CD4-positive, alpha-beta T cell (primary cell): ENCODE results near the gene CD83. TPM values are rescaled to one million over a fixed set of nuclear protein-coding genes. Genes with fewer than 3 reads are reported as not detected.

ENCODE experiments used
- ATAC-seq: fragments of 200-7000 bp; cut with Tn5 transposase; one replicate; pipeline ENCODE4 v1.10.0; 2022; ENCODE audit warnings: mild to moderate bottlenecking; ENCODE audit not compliant: poor library complexity
- CTCF ChIA-PET: fragments of 350-600 bp; sonication (Branson Sonifier 250); formaldehyde crosslinking; loops from one replicate; lab custom pipeline; 2021; ENCODE audit warnings: antibody characterized with exemption, inconsistent platforms; lab: Charles Lee
- POLR2A ChIA-PET: fragments of 350-600 bp; sonication (Branson Sonifier 250); formaldehyde crosslinking; loops from one replicate; lab custom pipeline; 2021; ENCODE audit warnings: antibody characterized with exemption, inconsistent platforms; lab: Charles Lee
- DNase-seq, 14 experiments: peaks; one replicate each; pipeline ENCODE4 v3.0.0-alpha.2; 2013 to 2020; ENCODE audit warnings: mixed read lengths in 2 of 14
- H3K27ac ChIP-seq, 2 donors: one replicate each; pipeline versions ENCODE4 v1.5.1 to v1.7.0; 2013; ENCODE audit warnings: low read length in 2 of 2, low read depth in 1 of 2, mild to moderate bottlenecking in 1 of 2
- H3K27me3 ChIP-seq, 2 experiments: 1 replicate in 1 of 2; 2 replicates in 1 of 2; pipeline versions ENCODE4 v1.6.1 to v1.7.0; 2013; ENCODE audit warnings: low read length in 2 of 2, control low read depth in 1 of 2, mild to moderate bottlenecking in 1 of 2, moderate library complexity in 1 of 2; ENCODE audit not compliant: insufficient read depth in 2 of 2, control insufficient read depth in 1 of 2
- H3K36me3 ChIP-seq: one replicate; pipeline ENCODE4 v1.6.1; 2013; ENCODE audit warnings: low read length, control low read depth; ENCODE audit not compliant: insufficient read depth
- H3K4me1 ChIP-seq: one replicate; pipeline ENCODE4 v1.6.1; 2013; ENCODE audit warnings: low read length, control low read depth; ENCODE audit not compliant: insufficient read depth
- H3K4me3 ChIP-seq: one replicate; pipeline ENCODE4 v1.5.1; 2013; ENCODE audit warnings: mild to moderate bottlenecking, low read length, moderate library complexity
- H3K9me3 ChIP-seq, 2 experiments: 1 replicate in 1 of 2; 2 replicates in 1 of 2; pipeline versions ENCODE4 v1.6.1 to v1.7.0; 2013; ENCODE audit warnings: low read length in 2 of 2, mild to moderate bottlenecking in 2 of 2, control low read depth in 1 of 2, moderate library complexity in 1 of 2; ENCODE audit not compliant: control insufficient read depth in 1 of 2, insufficient read depth in 1 of 2
- H3K27ac Mint-ChIP-seq: one replicate; pipeline ENCODE4 v1.8.0; 2020; ENCODE audit warnings: mixed read lengths
- H3K27me3 Mint-ChIP-seq: one replicate; pipeline ENCODE4 v1.8.0; 2021; ENCODE audit warnings: mixed read lengths
- H3K36me3 Mint-ChIP-seq: one replicate; pipeline ENCODE4 v1.8.0; 2021; ENCODE audit warnings: low read depth, mixed read lengths
- H3K4me1 Mint-ChIP-seq: one replicate; pipeline ENCODE4 v1.8.0; 2021; ENCODE audit warnings: low read depth, mixed read lengths
- H3K4me3 Mint-ChIP-seq: one replicate; pipeline ENCODE4 v1.8.0; 2020; ENCODE audit warnings: mild to moderate bottlenecking, mixed read lengths
- H3K9me3 Mint-ChIP-seq: one replicate; pipeline ENCODE4 v1.8.0; 2020; ENCODE audit warnings: mixed read lengths
- intact Hi-C, 2 experiments: fragments of 100-400 bp; cut with DNase I in 1 of 2; cut with micrococcal nuclease in 1 of 2; formaldehyde crosslinking; loops; one replicate each; pipeline versions ENCODE4 v1.15.1 to v1.9.0; 2023 to 2025; cut with DNase I, micrococcal nuclease
- total RNA-seq, 174 experiments: library from RNA in 2 of 174; stranded (reverse) in 2 of 174; gene quantifications; one replicate each; pipeline ENCODE4 v1.2.3 and lab custom pipeline; 2021 to 2026
- TF ChIP-seq, protein P1 (sequence below): fragments of 200-600 bp; IDR thresholded peaks from one replicate; pipeline ENCODE4 v1.8.0; 2022; ENCODE audit warnings: antibody characterized with exemption, mild to moderate bottlenecking

The CD83 gene
- total RNA-seq, 2 experiments from 2014 or later: 35.3 to 36.4 TPM

GRCh38 chr6:14153228-14153627 lies 35.7 kb downstream of the CD83 start:
- ChIA-PET POLR2A (no interaction called here), CTCF (no interaction called here)
- H3K4me3 ChIP-seq: no peak overlapping the region
- DNase-seq: no peak
- intact Hi-C loops: no loop called here
- Mint-ChIP-seq H3K4me1 (no peaks in the 10 kb centered on the region), H3K27ac (no peak overlapping the region), H3K9me3 (no peaks in the 10 kb centered on the region), H3K36me3 (no peaks in the 10 kb centered on the region), H3K27me3 (no peaks in the 10 kb centered on the region), H3K4me3 (no peak overlapping the region)
- no peak for ATAC-seq
- TF ChIP-seq, protein P1, sequence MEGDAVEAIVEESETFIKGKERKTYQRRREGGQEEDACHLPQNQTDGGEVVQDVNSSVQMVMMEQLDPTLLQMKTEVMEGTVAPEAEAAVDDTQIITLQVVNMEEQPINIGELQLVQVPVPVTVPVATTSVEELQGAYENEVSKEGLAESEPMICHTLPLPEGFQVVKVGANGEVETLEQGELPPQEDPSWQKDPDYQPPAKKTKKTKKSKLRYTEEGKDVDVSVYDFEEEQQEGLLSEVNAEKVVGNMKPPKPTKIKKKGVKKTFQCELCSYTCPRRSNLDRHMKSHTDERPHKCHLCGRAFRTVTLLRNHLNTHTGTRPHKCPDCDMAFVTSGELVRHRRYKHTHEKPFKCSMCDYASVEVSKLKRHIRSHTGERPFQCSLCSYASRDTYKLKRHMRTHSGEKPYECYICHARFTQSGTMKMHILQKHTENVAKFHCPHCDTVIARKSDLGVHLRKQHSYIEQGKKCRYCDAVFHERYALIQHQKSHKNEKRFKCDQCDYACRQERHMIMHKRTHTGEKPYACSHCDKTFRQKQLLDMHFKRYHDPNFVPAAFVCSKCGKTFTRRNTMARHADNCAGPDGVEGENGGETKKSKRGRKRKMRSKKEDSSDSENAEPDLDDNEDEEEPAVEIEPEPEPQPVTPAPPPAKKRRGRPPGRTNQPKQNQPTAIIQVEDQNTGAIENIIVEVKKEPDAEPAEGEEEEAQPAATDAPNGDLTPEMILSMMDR: no peak
- no peaks in the 10 kb centered on the region for H3K27me3 ChIP-seq
- no peaks in the 10 kb centered on the region for H3K36me3 ChIP-seq
- H3K27ac ChIP-seq: no peak overlapping the region
- no peaks in the 10 kb centered on the region for H3K4me1 ChIP-seq
- no peaks in the 10 kb centered on the region for H3K9me3 ChIP-seq

DNA sequence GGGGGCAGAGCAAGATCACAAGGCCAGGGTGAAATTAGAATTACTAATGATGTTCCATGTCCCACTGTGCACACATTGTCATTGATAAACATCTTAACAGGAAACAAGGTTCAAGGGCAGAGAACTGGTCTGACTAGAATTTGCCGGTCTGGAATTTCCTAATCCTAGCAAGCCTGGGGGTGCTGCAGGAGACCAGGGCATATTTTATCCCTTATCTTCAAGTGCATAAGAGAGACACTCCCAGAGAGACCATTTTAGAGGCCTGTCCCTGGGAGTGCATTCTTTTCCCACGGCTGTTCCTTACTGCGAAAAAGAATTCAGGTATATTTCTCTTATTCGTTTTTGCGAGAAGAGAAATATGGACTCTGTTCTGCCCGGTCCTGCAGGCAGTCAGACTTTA lies 41.5 kb downstream of the CD83 start:
- Mint-ChIP-seq H3K4me3 (no peak overlapping the region), H3K27me3 (no peaks in the 10 kb centered on the region), H3K27ac (no peak overlapping the region), H3K36me3 (no peaks in the 10 kb centered on the region), H3K4me1 (no peaks in the 10 kb centered on the region), H3K9me3 (no peaks in the 10 kb centered on the region)
- H3K27ac ChIP-seq: no peak overlapping the region
- H3K36me3 ChIP-seq: no peaks in the 10 kb centered on the region
- DNase-seq (no peak), ATAC-seq (no peak)
- intact Hi-C loops: no loop called here
- peaks cover 0 to 5% of the 10 kb centered on the region in 2 experiments for H3K9me3 ChIP-seq
- TF ChIP-seq, protein P1: no peak
- POLR2A ChIA-PET: no interaction called here
- H3K4me1 ChIP-seq: no peaks in the 10 kb centered on the region
- no peak overlapping the region for H3K4me3 ChIP-seq
- CTCF ChIA-PET: no interaction called here
- no peaks in the 10 kb centered on the region for H3K27me3 ChIP-seq

GRCh38 chr6:14162826-14163225 lies 45.3 kb downstream of the CD83 start:
- Mint-ChIP-seq H3K4me3 (no peak overlapping the region), H3K4me1 (no peaks in the 10 kb centered on the region), H3K27ac (no peak overlapping the region), H3K27me3 (peaks cover 6% of the 10 kb centered on the region), H3K36me3 (no peaks in the 10 kb centered on the region), H3K9me3 (no peaks in the 10 kb centered on the region)
- Histone ChIP-seq H3K4me3 (no peak overlapping the region), H3K4me1 (no peaks in the 10 kb centered on the region), H3K9me3 (peaks cover 0 to 5% of the 10 kb centered on the region in 2 experiments), H3K27me3 (no peaks in the 10 kb centered on the region), H3K36me3 (no peaks in the 10 kb centered on the region), H3K27ac (no peak overlapping the region)
- no peak for ATAC-seq
- CTCF ChIA-PET: no interaction called here
- DNase-seq: no peak
- TF ChIP-seq, protein P1: no peak
- POLR2A ChIA-PET: no interaction called here
- intact Hi-C loops: no loop called here
